Endothelial cell of umbilical vein (primary cell): Measurements from ENCODE around the gene ACAD11.

Experiments
- EZH2 ChIP-seq: IDR thresholded peaks from 2 replicates; pipeline ENCODE4 v1.6.1; 2012; ENCODE audit warnings: borderline replicate concordance, low read depth, mild to moderate bottlenecking, moderate library complexity, low read length, inconsistent platforms; ENCODE audit not compliant: severe bottlenecking
- FOS ChIP-seq: IDR thresholded peaks from 2 replicates; pipeline ENCODE4 v1.6.1; 2011; ENCODE audit warnings: mild to moderate bottlenecking, low read length, moderate library complexity, borderline replicate concordance; ENCODE audit not compliant: insufficient read depth
- JUN ChIP-seq: IDR thresholded peaks from 2 replicates; pipeline ENCODE4 v1.6.1; 2011; ENCODE audit warnings: borderline replicate concordance, low read depth; ENCODE audit not compliant: insufficient read length, insufficient read depth
- MYC ChIP-seq: IDR thresholded peaks from one replicate; pipeline ENCODE4 v1.6.1; 2011; ENCODE audit warnings: mild to moderate bottlenecking, low read depth, low read length
- POLR2A ChIP-seq: IDR thresholded peaks from 2 replicates; pipeline ENCODE4 v1.6.1; 2012; ENCODE audit warnings: low read depth, mild to moderate bottlenecking, control low read depth, low read length
- POLR2AphosphoS5 ChIP-seq: IDR thresholded peaks from 2 replicates; pipeline ENCODE4 v1.6.1; 2012; ENCODE audit warnings: low read depth, mild to moderate bottlenecking, control low read depth, low read length, moderate library complexity; ENCODE audit not compliant: insufficient read depth
- TF ChIP-seq, protein P1 (sequence below), 2 donors: IDR thresholded peaks; 1 replicate in 1 of 2; 2 replicates in 1 of 2; pipeline ENCODE4 v1.5.1; 2011; ENCODE audit warnings: low read length in 2 of 2, mild to moderate bottlenecking in 2 of 2, moderate library complexity in 2 of 2, control low read depth in 1 of 2, inconsistent platforms in 1 of 2, low read depth in 1 of 2; ENCODE audit not compliant: insufficient read depth in 1 of 2; ENCODE audit errors: extremely low read depth in 1 of 2
- TF ChIP-seq, protein P2 (sequence below): IDR thresholded peaks from 2 replicates; pipeline ENCODE4 v1.6.1; 2011; ENCODE audit not compliant: insufficient read depth, insufficient read length

DNA sequence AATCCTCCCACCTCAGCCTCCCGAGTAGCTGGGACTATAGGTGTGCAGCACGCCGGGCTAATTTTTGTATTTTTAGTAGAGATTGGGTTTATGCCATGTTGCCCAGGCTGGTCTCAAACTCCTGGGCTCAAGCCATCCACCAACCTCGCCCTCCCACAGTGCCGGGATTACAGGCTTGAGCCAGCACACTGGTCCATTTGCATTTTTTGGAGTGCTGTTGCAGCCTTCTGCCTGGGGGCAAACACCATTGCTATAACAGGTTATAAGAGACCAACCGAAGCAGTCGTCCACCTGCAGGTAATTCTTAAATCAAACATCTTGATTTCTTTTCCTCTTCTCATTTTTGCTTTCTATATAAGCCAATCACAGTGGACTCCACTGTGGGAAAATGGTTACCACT is 34.8 kb downstream of the ACAD11 start:
- TF ChIP-seq, protein P1, sequence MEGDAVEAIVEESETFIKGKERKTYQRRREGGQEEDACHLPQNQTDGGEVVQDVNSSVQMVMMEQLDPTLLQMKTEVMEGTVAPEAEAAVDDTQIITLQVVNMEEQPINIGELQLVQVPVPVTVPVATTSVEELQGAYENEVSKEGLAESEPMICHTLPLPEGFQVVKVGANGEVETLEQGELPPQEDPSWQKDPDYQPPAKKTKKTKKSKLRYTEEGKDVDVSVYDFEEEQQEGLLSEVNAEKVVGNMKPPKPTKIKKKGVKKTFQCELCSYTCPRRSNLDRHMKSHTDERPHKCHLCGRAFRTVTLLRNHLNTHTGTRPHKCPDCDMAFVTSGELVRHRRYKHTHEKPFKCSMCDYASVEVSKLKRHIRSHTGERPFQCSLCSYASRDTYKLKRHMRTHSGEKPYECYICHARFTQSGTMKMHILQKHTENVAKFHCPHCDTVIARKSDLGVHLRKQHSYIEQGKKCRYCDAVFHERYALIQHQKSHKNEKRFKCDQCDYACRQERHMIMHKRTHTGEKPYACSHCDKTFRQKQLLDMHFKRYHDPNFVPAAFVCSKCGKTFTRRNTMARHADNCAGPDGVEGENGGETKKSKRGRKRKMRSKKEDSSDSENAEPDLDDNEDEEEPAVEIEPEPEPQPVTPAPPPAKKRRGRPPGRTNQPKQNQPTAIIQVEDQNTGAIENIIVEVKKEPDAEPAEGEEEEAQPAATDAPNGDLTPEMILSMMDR (IDR thresholded peaks at IDR 0.05; ENCODE audit: extremely low read depth in 1 of 2, insufficient read depth in 1 of 2, low read depth in 1 of 2, low read length in 2 of 2) = no peak
- TF ChIP-seq POLR2AphosphoS5 = no peak
- TF ChIP-seq EZH2 = no peak
- TF ChIP-seq, protein P2, sequence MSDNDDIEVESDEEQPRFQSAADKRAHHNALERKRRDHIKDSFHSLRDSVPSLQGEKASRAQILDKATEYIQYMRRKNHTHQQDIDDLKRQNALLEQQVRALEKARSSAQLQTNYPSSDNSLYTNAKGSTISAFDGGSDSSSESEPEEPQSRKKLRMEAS = no peak
- TF ChIP-seq POLR2A = no peak
- TF ChIP-seq FOS = no peak
- TF ChIP-seq MYC = no peak
- no peak for TF ChIP-seq JUN
